ENCODE data around the gene ABCA5.
"Not testable (repeated sequence)": the region's sequence is repeated elsewhere in the genome, so short reads cannot be mapped to it uniquely, and the experiment has no call there.

- not testable (repeated sequence) for TF ChIP-seq EZH2 (IDR thresholded peaks at IDR 0.05; ENCODE audit: insufficient read depth, poor library complexity, severe bottlenecking); EZH2phosphoT487 (IDR thresholded peaks at IDR 0.05; ENCODE audit: insufficient read depth, low read depth)
Measured at GRCh38 chr17:69298120-69298722, 28.7 kb downstream of the ABCA5 start.
